Nephron progenitor cell (in vitro differentiated cells): ENCODE data around the gene EIF1AD.

Source experiments
- DNase-seq: peaks from one replicate; pipeline ENCODE4 v3.0.0; 2021
- H3K27ac Mint-ChIP-seq: 2 replicates; pipeline ENCODE4 v1.8.0; 2021; ENCODE audit warnings: mild to moderate bottlenecking, moderate library complexity, mixed read lengths
- H3K27me3 Mint-ChIP-seq: 2 replicates; pipeline ENCODE4 v1.8.0; 2021; ENCODE audit warnings: mild to moderate bottlenecking, low read depth, mixed read lengths; ENCODE audit not compliant: poor library complexity
- H3K36me3 Mint-ChIP-seq: 2 replicates; pipeline ENCODE4 v1.8.0; 2021; ENCODE audit warnings: low read depth, mixed read lengths
- H3K4me1 Mint-ChIP-seq: 2 replicates; pipeline ENCODE4 v1.8.0; 2021; ENCODE audit warnings: mixed read lengths
- H3K4me3 Mint-ChIP-seq: 2 replicates; pipeline ENCODE4 v1.8.0; 2021; ENCODE audit warnings: mild to moderate bottlenecking, moderate library complexity, mixed read lengths
- H3K9me3 Mint-ChIP-seq: 2 replicates; pipeline ENCODE4 v1.8.0; 2021; ENCODE audit warnings: mild to moderate bottlenecking, moderate library complexity, mixed read lengths
- TF ChIP-seq, protein P1 (sequence below): fragments of 200-600 bp; sonication (generic); IDR thresholded peaks from 2 replicates; pipeline ENCODE4 v1.5.0; 2021; ENCODE audit warnings: antibody characterized with exemption

Gene EIF1AD

DNA sequence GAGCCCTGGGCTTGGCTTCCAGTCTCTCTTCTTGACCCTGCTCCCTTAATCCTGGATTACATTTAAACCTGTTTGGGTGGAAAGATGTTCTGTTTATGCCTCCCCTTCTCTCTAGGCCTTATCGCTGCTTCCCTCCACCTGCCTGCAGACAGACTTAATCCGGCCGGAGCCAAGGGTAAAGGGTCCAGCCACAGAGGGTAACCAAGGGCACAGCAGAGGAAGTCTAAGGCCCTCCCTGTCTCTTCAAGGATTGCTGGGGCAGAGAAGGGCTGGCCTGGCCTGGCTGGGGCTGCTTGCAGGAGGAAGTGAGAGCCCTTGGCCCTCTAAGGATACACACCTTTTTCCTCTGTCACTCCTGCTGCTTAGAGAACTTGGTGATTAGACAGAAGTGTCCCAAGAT is 44.9 kb upstream of the EIF1AD start:
- Mint-ChIP-seq H3K4me3 (peak overlapping the region; percentile 15), H3K4me1 (peaks cover 57% of the 10 kb centered on the region), H3K27ac (no peak overlapping the region), H3K27me3 (peaks cover 8% of the 10 kb centered on the region), H3K36me3 (peaks cover 20% of the 10 kb centered on the region), H3K9me3 (no peaks in the 10 kb centered on the region)
- TF ChIP-seq, protein P1, sequence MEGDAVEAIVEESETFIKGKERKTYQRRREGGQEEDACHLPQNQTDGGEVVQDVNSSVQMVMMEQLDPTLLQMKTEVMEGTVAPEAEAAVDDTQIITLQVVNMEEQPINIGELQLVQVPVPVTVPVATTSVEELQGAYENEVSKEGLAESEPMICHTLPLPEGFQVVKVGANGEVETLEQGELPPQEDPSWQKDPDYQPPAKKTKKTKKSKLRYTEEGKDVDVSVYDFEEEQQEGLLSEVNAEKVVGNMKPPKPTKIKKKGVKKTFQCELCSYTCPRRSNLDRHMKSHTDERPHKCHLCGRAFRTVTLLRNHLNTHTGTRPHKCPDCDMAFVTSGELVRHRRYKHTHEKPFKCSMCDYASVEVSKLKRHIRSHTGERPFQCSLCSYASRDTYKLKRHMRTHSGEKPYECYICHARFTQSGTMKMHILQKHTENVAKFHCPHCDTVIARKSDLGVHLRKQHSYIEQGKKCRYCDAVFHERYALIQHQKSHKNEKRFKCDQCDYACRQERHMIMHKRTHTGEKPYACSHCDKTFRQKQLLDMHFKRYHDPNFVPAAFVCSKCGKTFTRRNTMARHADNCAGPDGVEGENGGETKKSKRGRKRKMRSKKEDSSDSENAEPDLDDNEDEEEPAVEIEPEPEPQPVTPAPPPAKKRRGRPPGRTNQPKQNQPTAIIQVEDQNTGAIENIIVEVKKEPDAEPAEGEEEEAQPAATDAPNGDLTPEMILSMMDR = no peak
- no peak for DNase-seq

GRCh38 chr11:66045177-66045639 is 43.3 kb upstream of the EIF1AD start:
- peaks cover 31% of the 10 kb centered on the region for H3K36me3 Mint-ChIP-seq
- H3K27ac Mint-ChIP-seq = no peak overlapping the region
- H3K27me3 Mint-ChIP-seq = peaks cover 8% of the 10 kb centered on the region
- no peaks in the 10 kb centered on the region for H3K9me3 Mint-ChIP-seq
- H3K4me3 Mint-ChIP-seq = no peak overlapping the region
- TF ChIP-seq, protein P1 = peak; percentile 91
- H3K4me1 Mint-ChIP-seq = peaks cover 43% of the 10 kb centered on the region
- DNase-seq = peak; percentile 90

- no peak for DNase-seq
Measured at GRCh38 chr11:66044757-66045156, 42.8 kb upstream of the EIF1AD start.

GRCh38 chr11:66042996-66043906 is 41.3 kb upstream of the EIF1AD start:
- TF ChIP-seq, protein P1 = no peak
- Mint-ChIP-seq H3K27ac (no peak overlapping the region), H3K27me3 (peaks cover 7% of the 10 kb centered on the region), H3K4me3 (no peak overlapping the region), H3K9me3 (peaks cover 6% of the 10 kb centered on the region), H3K4me1 (peaks cover 38% of the 10 kb centered on the region), H3K36me3 (peaks cover 31% of the 10 kb centered on the region)
- no peak for DNase-seq

More at GRCh38 chr11:66044757-66045156, 42.8 kb upstream of the EIF1AD start:
- H3K4me3 Mint-ChIP-seq = no peak overlapping the region
- no peaks in the 10 kb centered on the region for H3K9me3 Mint-ChIP-seq
- H3K36me3 Mint-ChIP-seq = peaks cover 31% of the 10 kb centered on the region
- H3K4me1 Mint-ChIP-seq = peaks cover 43% of the 10 kb centered on the region
- peaks cover 8% of the 10 kb centered on the region for H3K27me3 Mint-ChIP-seq
- H3K27ac Mint-ChIP-seq = no peak overlapping the region
- TF ChIP-seq, protein P1 = no peak

GRCh38 chr11:66042227-66042995 is 40.5 kb upstream of the EIF1AD start:
- no peak overlapping the region for H3K4me3 Mint-ChIP-seq
- H3K27ac Mint-ChIP-seq = no peak overlapping the region
- peaks cover 31% of the 10 kb centered on the region for H3K36me3 Mint-ChIP-seq
- H3K4me1 Mint-ChIP-seq = peaks cover 30% of the 10 kb centered on the region
- H3K27me3 Mint-ChIP-seq = peaks cover 4% of the 10 kb centered on the region
- DNase-seq = no peak
- H3K9me3 Mint-ChIP-seq = peaks cover 12% of the 10 kb centered on the region
- TF ChIP-seq, protein P1 = no peak
